Measurements from ENCODE around the gene PKD2.
A peak's percentile ranks its signal among the peaks of the same experiment; 100 is the strongest.
"Not testable (repeated sequence)": the region's sequence is repeated elsewhere in the genome, so short reads cannot be mapped to it uniquely, and the experiment has no call there.

Gene PKD2

GRCh38 chr4:87986508-87986907 lies 20.9 kb upstream of the PKD2 start:
- DNase-seq, result no peak

GRCh38 chr4:87989765-87990164 lies 17.7 kb upstream of the PKD2 start:
- DNase-seq, result no peak

- DNase-seq, result no peak
These were observed 12.0 kb upstream of the PKD2 start for GRCh38 chr4:87995435-87995834.

- DNase-seq, result not testable (repeated sequence)
These were observed 8.2 kb upstream of the PKD2 start for GRCh38 chr4:87999191-87999691.

GRCh38 chr4:88001871-88002270 lies 5.6 kb upstream of the PKD2 start:
- no peak for DNase-seq

- no peak for DNase-seq
These were observed 4.6 kb upstream of the PKD2 start for GRCh38 chr4:88002786-88003185.

GRCh38 chr4:88003261-88003660 lies 4.2 kb upstream of the PKD2 start:
- no peak for DNase-seq

- no peak for DNase-seq
These were observed 2.4 kb upstream of the PKD2 start for GRCh38 chr4:88005076-88005475.

GRCh38 chr4:88005946-88006345 lies 1.5 kb upstream of the PKD2 start:
- no peak for DNase-seq

- DNase-seq, result no peak
These were observed 505 bp upstream of the PKD2 start for GRCh38 chr4:88006956-88007303.

GRCh38 chr4:88008122-88008742 lies 797 bp downstream of the PKD2 start:
- DNase-seq, result peak in 1 of 2 donors; percentile 13

- DNase-seq, result peak in 1 of 2 donors; percentile 8
These were observed 1.3 kb downstream of the PKD2 start for GRCh38 chr4:88008743-88009171.

GRCh38 chr4:88009871-88010270 lies 2.4 kb downstream of the PKD2 start:
- no peak for DNase-seq

- no peak for DNase-seq
These were observed 3.5 kb downstream of the PKD2 start for GRCh38 chr4:88010966-88011365.

GRCh38 chr4:88012647-88013046 lies 5.2 kb downstream of the PKD2 start:
- peak; percentile 31 to 36 for DNase-seq

- DNase-seq, result no peak
These were observed 7.0 kb downstream of the PKD2 start for GRCh38 chr4:88014386-88014905.

- no peak for DNase-seq
These were observed 8.3 kb downstream of the PKD2 start for GRCh38 chr4:88015659-88016295.

GRCh38 chr4:88017516-88018297 lies 10.3 kb downstream of the PKD2 start:
- no peak for DNase-seq

GRCh38 chr4:88018466-88018865 lies 11.0 kb downstream of the PKD2 start:
- no peak for DNase-seq

- peak; percentile 29 to 48 for DNase-seq
These were observed 14.4 kb downstream of the PKD2 start for GRCh38 chr4:88021824-88022223.

GRCh38 chr4:88022289-88022688 lies 14.9 kb downstream of the PKD2 start:
- DNase-seq, result peak in 1 of 2 donors; percentile 6

GRCh38 chr4:88025868-88026661 lies 18.6 kb downstream of the PKD2 start:
- not testable (repeated sequence) for DNase-seq
